Mesenteric fat pad (tissue), 1 donor: Measurements from ENCODE around the gene NCOA7. TPM values are rescaled to one million over a fixed set of nuclear protein-coding genes. Genes with fewer than 3 reads are reported as not detected.
"Not testable (repeated sequence)": the region's sequence is repeated elsewhere in the genome, so short reads cannot be mapped to it uniquely, and the experiment has no call there.

Experiments
- DNase-seq: peaks from one replicate; pipeline ENCODE4 v3.0.0-alpha.2; 2020; ENCODE audit warnings: low spot score
- total RNA-seq: library from RNA; stranded (reverse); fragmentation: NEBNext Ultra II Directional; extraction: Animal tissue kit (Norgen Biotek cat#: 25700); gene quantifications from one replicate; pipeline ENCODE4 v1.2.1, GENCODE V29; 2021
- donor health status: DM: yes; HTN: yes; CAD: no.

Gene NCOA7
- total RNA-seq, 1 donor from 2014 or later: 87.4 TPM

DNA sequence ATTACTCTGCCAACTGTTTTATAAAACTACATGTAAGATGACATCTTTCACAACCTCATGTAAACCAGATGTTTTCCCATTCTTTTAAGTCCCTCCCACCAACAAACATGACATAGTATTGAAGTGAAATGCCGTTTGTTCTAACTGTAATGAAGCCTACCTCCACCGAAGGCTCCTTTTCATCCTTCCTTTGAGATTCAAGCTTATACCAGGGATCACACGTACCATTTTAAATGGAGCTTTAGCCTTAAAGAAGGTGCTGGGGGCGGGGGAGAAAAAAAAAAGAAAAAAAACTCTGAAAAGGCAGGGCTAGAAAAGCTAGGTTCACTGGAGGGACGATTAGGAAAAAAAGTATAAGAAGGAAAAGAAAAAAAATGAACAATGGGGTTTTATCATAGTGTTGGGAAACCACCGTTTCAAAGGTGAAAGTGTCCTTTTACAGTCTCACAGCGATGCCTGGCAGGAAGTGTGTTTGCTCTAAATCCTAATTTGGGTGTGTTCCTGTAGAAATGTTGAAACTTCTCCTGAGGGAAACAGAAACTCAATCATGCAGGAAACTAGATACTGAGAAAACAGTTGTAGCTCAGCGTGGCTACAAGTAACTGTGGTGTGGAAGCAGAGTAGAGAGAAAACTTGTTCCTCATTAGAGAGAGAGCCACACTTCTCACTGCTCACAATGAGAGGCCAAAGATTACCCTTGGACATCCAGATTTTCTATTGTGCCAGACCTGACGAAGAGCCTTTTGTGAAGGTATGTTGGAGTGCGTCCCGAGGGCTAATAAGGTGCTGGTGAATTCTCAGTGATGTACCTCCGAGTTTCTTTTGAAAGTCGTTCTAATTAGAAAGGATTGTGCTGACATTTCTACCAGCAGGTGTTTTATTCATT lies 128.2 kb downstream of the NCOA7 start:
- DNase-seq: no peak

DNA sequence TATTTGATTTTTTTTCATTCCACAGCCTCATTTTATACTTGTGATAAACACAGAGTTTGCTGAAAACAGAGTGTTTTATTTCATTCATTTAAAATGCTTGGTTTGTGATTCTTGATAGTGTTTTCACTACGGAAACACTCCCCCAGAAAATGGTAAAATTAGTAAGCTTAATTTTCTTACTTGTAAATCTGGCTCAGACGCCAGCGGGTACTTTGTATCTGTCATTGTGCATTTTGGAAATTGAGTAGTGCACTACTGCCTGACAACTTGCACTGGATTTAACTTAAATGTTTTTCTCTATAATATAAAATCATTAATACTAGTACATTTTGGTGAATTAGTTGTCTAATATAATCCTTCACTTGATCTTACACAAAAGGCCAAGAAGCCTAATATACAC lies 128.9 kb downstream of the NCOA7 start:
- DNase-seq: no peak

DNA sequence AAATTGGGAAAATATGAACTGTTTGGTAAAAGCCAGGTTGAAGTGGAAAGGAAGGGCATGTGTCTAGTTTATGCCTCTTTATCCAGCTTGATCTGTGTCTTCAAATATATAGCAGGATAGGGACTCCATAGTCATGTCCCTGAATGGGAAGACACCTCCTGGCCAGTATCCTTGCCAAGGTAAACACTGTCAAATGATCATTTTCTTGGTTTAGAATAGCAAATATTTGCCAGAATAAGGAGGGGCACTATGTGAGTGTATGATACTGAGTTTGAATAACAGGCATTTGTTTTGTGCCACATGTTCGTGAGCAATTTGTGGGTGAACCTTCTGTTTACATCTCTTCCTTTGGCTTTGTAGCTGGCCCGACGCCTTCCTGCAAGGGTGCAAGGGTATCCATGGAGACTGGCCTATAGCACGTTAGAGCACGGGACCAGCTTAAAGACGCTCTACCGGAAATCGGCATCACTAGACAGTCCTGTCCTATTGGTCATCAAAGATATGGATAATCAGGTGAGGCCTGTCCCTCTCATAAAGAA lies 131.6 kb downstream of the NCOA7 start:
- no peak for DNase-seq

DNA sequence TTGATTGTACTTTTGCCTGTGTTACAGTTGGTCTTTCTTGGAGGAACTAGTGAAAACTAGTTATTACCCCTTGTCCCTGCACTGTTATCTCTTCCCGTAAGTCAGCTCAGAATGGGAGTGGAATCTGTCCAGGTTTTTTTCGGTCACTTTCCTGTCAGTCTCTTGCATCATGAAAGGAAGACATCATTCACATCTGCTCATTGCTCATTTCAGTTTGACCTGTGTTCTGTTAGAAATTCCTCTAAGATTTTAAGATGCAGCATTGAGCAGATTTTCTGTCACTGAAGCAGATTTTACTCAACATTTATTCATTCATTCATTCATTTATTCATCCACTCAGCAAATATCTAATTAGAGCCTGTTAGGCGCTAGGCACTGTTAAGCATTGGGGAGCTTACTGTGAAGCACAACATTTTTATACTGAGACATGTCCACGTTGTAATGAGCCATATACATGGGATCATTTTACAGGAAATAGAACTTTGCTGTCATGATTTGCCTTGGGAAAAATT lies 132.7 kb downstream of the NCOA7 start:
- DNase-seq: no peak

DNA sequence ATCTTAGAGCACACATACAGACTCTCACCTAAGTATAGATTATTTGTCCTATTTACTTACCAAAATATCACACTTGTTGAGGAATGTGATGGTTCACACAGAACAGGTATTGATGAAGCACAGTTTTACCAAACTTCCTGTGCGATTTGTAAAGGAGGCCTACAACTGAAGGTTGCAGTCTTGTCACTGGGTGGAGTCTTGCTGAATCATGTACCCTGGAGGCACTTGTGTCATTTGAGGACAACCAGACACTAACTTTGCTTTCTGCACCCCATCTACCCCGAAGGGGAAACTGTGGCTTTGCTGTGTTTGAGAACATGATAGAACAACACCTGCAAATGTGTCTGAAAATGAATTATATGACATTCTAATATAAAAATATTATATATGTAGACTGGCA lies 133.4 kb downstream of the NCOA7 start:
- no peak for DNase-seq

DNA sequence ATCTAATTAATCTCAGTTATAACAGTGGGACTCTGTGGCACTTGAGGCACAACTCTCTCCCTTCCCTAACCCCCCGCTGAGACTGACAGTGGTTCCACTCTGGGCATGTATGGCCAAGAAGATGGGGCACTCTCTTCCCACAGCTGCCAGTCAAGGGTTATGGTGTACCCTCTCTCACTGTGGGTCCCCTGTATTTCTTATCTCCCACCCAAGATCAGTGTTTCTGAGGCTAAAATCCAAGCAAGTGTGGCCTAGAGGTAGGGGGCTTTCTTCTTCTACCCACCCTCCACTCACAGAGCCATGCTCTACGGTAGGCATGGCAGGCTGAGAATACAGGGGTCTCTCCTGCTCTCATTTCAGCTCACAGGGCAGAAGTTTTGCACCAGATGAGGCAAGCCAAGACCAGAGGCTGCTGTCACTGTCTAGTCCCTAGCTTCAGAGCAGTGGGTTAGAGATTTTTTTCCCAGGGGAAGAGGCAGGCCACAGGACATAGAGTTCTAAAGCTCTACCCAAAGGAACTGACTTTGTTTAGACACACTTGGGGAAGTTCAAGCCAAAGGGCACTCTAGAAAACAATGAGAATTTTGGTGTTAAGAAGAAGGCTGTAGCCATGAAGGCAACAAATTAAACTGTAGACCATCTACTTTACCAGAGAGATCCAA lies 134.1 kb downstream of the NCOA7 start:
- DNase-seq: no peak

DNA sequence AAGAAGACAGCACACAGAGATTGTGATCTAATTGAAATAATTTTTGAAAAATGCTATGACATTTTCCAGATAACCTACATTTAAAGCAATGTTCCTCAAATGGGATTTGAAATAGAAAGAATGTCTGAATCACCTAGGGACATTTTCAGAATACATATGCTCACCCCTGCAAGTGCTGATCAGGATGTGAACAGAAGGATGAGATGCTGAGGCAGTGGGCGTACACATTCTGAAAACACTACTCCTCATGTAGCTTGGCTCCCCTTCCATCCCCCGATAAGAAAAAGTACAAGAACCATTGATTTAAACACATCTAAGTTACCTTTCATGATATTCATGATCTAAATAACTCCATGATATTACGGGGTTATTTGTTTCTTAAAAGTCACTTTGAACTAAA lies 136.0 kb downstream of the NCOA7 start:
- DNase-seq: no peak

DNA sequence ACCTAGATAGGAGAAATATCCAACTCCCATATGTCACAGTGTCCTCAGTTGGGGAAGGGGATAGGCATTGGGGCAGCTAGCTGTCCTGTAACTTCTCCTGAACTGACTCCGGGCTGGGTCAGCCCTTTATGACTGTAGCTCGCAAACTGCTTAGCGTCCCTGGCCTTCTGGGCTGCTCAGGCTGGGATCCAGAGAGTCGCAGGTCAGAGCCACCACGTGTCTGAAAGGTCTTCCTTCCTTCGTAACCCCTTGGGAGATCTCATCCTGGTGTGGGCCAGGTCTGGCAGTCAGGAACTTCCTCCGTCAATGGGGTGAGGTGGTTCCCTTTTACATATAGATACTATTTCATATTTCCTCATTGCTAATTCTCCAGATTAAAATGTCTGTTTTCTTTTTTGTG lies 137.0 kb downstream of the NCOA7 start:
- no peak for DNase-seq

DNA sequence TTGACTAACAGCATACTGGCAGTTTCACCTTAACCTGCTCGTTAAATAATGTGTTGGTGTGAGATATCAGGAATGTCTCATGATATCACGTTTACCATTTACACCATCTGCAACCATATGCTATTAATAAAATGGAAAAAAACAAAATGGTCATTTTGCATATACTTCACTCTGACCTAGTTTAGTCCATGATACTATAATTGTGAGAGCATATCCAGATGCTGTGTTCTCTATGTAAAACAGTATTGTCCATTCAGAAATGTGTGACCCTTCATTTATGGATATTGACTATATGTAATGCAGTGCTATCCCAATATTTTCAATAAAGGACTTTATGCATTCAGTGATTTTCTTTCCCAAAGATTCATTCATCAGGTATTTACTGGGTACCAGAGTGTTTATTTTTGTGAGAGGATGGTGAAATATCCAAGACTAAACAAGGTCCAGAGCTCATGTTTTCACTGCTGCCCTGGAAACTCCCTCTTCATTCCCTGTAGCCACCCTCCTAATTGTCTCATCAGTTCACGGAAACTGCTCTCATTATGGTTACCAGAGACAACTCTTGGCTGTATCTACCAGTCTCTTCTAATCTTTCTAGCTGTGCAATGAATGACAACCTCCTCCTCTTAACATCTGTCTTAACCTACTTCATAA lies 140.1 kb downstream of the NCOA7 start:
- DNase-seq: no peak

DNA sequence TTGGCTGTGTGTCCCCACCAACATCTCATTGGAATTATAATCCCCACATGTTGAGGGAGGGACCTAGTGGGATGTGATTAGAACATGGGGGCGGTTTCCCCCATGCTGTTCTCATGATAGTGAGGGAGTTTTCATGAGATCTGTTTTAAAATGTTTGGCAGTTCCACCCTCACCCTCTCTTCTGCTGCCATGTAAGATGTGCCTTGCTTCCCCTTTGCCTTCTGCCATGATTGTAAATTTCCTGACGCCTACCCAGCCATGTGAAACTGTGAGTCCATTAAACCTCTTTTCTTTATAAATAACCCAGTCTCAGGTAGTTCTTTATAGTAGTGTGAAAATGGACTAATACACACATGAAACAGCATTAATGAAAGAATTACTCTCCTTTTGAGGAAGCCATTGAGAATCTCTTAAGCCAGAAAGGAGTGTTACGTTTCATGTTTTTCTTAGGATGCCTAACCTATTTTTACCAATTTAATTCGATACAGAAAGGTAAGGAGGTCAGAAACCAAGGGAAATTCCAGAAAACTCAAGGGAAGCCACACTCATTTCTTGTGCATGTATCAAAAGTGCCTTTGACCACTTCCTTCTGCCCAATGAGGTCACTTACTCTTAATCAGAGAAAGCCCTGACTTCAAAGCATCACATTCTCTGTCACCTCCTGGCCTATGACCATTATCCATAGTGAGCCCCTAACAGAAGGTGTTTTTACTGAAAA lies 141.1 kb downstream of the NCOA7 start:
- no peak for DNase-seq

DNA sequence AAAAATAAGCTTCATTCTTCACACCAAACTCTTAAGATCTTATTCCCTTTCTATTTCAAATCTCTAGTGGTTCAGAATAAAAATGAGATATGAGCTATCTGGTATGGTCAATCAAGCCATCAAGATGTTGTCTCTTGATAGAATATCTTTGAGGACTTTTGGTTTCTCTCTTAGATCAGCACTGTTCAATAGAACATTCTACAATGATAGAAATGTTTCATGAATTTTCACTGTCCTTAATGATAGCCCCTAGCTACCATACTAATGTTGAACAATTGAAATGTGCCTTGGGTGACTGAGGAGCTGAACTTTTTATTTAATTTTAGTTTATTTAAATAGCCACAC lies 141.7 kb downstream of the NCOA7 start:
- no peak for DNase-seq

DNA sequence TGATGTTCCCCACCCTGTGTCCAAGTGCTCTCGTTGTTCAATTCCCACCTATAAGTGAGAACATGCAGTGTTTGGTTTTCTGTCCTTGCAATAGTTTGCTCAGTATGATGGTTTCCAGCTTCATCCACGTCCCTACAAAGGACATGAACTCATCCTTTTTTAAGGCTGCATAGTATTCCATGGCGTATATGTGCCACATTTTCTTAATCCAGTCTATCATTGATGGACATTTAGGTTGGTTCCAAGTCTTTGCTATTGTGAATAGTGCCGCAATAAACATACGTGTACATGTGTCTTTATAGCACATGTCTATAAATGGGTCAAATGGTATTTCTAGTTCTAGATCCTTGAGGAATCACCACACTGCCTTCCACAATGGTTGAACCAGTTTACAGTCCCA lies 144.8 kb downstream of the NCOA7 start:
- not testable (repeated sequence) for DNase-seq

DNA sequence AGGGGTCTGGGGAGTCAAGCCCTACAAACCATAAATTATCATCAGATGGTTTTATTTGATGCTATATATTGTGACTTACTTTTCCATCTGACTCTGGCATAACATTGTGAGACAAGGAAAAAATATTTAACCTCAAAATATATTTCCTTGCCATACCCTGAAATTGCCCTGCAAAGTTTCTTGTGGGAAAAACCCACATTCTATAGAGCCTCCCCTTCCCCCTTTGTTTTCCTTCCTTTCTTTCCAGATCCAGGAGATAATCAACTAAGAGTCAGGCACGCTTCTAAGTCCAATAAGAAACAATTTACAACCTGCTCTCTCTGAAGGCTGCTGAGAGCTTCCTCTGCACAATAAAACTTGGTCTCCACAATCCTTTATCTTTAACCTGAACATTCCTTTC lies 148.3 kb downstream of the NCOA7 start:
- DNase-seq: no peak

DNA sequence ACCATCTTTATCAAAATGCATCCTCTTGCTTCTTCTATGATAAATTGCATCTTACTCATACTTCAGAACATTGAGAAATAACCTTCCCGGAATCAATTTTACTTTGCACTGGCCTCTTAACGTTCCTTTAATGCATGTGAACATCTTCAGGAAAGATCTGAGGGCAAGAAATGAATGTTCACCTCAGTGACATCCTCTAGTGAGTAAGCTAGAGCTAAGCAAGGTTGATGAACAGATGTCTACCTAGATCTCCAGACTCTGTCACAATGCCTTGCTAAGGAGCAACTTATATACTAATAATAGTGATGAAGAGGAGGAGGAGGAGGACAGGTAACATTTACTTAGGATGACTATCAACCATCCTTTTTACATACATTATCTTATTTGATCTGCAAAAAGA lies 149.0 kb downstream of the NCOA7 start:
- no peak for DNase-seq

DNA sequence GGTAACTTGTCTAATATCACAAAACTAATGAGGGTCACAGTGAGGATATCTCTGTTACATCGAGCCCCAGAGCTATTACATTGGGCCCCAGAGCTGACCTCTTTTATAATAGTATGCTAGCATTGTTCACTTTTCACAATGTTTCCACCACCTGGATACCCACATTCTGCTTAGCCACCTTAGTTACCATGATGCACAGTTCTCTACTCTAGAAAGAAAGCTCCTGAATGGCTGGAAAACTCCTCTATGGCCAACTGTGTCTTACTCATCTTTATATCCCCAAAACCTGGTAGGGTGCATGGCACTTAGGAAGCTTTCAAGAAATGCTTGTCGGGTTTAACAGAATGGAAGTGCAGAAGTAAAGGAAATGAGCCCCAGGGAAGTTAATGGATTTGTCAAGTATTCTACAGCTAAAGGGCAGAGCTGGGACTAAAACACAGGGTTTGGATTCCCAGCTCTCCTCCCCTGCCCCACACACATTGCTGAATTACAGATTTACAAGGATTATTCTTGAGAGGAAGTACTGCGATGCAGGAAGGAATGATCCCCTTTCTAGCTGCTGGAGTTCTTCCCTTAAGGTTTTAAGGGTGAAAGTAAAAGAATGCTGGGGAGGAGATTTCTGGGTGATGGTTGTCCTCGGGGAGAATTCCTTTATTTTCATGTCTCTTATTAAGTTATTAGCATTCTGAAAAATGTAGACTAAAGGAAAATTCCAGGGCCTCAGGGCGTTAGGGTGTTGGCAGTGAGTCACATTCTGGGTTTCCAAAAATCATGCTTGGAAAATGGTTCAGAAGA lies 149.7 kb downstream of the NCOA7 start:
- DNase-seq: no peak

DNA sequence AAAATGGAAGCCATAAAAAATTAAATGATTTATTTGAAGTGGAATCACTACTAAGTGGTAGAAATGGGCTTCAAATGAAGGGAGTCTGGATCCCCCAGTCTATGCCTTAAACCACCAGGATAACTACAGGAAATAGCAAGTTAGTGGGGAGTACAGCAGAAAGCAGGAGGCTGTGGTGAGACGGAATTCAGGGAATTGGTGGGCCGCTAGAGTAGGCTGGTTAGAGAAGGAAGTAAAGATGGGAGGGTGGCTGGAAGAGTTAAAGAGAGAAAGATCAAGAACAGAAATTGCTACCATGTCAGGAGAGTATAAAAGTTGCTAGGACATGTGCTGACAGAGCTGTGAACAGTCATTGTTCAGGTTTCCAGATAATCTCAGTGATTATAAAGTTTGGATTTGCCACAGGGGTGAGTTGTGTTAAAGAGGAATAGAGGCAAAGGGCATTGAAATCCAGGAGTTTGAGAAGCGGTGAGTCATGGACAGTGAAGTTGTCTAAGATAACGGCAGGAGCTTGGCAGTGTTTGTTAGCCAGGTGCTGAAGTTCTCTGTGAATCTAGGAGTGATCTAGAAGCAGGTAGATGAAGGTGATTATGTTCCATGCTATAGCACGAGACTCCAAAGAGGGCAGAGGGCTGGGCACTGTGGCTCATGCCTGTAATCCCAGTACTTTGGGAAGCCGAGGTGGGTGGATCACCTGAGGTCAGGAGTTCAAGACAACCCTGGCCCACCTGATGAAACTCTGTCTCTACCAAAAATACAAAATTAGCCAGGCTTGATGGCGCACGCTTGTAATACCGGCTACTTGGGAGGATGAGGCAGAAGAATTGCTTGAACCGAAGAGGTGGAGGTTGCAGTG lies 152.1 kb downstream of the NCOA7 start:
- DNase-seq: no peak

DNA sequence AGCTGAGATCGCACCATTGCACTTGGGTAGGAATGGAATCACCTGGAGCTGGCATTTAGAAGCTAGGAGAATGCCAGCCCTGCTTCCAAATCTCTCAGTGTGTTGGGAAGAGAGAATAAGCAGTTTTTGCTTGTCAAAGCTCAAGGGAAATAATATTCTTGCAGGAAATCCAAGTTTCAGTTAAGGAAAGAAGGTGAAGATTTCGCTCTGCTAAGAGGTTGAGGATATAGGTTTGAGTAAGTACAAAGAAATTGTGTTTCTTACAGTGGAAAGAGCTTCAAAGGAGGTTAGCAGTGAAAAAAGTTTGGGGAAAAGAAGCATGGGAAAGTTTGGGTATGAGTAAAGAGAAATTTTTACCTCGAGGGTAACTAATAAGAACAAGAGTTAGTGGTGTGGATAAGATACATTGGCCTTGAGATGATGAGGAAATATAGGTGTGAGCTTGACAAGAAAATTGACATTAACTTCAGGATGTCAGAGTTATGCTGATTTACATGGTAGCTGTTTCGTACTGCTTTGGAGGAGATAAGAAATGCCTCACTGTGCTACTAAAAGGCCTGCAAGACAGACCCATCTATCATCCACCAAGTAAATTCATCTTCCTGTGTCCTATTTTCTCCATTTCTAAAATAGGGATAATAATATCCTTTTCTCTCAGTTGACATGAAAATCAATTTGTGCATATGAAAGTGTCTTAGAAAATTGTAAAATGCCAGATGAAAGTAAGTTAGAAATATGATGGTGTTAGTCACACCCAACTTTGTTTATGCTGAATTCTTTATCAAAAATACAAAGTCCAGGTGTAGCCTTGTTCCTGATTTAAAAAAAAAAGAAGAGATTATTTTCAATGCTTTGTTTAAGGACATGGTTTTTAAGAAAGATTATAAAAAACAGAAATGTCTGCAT lies 153.0 kb downstream of the NCOA7 start:
- no peak for DNase-seq

DNA sequence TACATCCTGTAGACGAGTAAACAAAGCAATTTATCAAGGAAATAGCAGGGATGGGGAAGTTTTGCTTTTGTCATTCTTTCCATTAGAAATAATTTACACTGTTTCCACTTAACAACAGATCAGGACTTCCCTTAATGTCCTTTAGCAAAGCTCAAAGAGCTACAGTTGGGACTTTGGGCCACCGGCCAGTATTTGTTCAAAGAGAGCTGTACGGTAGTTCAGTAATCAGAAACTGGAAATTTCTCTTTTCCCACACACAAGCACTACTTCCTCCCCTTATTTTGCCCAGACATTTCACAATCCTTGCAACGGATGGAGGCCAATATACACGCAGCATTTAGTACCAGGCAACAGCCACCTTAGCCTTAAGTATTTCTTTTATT lies 153.7 kb downstream of the NCOA7 start:
- DNase-seq: no peak
